Activated T-cell treated with anti-CD3 and anti-CD28 coated beads, Interleukin-2, amount 50 U/mL, for 48 hours (primary cell): ENCODE data around the gene DPP9.
"Not testable (repeated sequence)": the region's sequence is repeated elsewhere in the genome, so short reads cannot be mapped to it uniquely, and the experiment has no call there.

Source experiments
- DNase-seq, 2 experiments: peaks; one replicate each; pipeline ENCODE4 v3.0.0-alpha.2; 2020

DPP9 gene

DNA sequence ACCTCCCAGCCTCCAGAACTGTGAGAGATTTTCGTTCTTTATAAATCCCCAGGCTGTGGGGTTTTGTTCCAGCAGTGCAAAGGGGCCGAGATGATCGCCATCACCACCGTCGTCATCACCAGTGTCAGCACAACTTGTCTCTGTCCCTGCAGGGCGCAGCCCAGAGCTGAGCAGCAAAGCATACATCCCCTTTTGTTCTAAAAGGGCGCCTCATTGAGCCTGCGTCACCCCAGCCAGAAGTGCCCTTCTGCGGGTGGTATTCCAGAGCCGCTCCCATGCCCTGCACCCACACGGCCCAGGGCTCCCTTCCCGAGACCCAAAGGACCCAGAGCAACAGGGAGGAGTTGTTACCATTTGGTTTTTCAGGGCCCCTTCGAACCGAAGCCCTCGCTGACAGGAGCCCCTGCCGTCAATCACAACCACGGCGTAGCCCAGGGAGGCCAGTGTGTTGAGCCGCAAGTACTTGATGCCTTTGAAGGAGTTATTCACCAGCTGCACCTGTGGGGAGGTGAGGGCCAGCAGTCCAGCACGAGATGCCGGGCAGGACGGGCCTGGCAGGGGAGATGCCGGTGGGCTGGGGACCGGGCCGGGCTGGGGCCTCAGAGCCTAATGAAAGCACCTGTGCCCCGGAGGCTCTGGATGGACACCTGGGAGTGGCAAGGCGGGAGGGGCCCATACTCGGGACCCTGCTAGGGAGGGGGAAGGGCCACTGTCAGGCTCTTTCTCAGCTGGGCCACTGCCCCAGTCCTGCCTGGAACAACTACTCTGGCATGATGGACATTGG is 39.1 kb downstream of the DPP9 start:
- no peak for DNase-seq

DNA sequence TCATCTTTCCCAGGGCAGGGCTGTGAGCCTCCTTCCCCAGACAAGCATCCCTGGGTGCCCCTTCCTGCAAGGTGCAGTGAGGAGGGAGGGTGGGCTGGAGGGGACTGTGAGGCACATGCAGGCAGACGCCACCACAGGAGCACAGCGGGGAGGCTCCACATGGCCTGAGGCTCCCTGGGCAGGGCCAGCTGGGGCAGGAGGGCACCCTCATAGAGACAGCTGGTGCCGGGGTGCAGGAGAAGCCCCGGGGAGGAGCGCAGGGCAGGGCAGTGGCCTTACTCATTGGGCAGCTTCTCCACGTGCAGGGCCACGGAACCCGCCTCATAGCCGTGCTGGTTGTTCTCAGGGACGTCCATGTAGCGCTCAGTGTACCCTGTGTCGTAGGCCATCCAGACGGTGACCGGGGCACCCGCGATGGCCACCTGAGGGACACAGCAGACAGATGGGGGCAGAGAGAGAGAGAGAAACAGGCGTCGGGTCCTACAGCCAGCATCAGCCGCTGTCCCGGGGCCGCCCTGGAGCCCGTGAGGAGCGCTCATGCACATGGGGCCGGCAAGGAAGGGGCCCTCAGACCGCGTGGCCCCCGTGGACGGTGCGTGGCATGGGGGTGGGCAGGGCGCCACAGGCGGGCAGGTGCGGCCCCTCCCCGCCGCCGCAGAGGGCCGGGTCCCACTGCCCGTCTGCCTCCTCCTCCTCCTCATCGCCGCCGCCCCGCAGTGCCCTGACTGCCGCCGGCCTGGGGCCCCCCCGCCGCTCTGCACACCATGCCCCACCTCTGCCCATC is 41.0 kb downstream of the DPP9 start:
- DNase-seq = no peak

DNA sequence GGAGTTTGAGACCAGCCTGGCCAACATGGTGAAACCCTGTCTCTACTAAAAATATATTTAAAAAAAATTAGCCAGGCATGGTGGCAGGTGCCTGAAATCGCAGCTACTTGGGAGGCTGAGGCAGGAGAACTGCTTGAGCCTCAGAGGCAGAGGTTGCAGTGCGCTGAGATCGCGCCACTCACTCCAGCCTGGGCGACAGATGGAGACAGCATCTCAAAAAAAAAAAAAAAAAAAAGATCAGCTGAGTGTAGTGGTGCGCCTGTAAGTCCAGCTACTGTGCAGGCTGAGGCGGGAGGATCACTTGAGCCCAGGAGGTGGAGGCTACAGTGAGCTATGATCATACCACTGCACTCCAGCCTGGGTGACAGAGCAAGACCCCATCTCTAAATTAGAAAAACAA is 43.6 kb downstream of the DPP9 start:
- DNase-seq = not testable (repeated sequence)

DNA sequence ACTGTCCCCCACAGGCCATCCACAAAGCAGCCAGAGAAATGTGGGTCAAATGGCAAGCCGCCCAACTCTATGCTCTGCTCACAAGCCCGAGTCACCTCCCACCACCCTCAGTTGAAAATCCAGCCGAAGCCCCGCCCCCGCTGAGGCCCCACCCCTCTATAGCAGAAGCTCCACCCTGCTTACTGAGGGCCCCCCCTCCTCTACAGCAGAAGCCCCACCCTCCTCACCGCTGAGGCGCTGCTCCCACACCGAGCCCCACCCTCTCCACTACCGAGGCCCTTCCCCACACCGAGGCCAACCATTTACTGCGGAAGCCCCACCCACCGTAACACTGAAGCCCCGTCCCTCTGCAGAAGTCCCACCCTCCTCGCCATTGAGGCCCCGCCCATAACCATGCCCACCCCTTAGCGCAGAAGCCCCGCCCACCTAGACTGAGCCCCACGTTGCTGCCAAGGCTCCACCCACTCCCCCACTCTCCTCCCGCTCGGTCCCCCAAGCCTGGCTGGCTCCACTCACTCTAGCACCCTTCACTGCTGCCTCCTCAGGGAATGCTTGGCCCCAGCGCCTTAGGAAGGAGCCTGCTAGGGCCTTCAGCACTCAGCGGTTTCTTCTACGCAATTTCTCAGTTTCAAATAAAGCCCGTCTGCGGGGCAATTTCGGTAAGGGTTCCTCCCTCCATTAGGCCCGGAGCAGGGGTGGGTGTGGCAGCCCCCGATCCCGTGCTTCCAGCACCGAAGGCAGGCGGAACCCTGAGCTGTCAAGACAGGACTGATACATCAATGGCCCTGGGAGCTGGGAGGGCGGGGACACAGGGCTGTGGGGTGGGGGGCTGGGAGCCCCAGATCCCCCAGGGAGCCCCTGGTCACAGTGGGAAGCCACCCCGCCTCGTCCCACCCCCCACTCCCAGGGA is 44.5 kb downstream of the DPP9 start:
- peak; percentile 34 to 46 for DNase-seq

DNA sequence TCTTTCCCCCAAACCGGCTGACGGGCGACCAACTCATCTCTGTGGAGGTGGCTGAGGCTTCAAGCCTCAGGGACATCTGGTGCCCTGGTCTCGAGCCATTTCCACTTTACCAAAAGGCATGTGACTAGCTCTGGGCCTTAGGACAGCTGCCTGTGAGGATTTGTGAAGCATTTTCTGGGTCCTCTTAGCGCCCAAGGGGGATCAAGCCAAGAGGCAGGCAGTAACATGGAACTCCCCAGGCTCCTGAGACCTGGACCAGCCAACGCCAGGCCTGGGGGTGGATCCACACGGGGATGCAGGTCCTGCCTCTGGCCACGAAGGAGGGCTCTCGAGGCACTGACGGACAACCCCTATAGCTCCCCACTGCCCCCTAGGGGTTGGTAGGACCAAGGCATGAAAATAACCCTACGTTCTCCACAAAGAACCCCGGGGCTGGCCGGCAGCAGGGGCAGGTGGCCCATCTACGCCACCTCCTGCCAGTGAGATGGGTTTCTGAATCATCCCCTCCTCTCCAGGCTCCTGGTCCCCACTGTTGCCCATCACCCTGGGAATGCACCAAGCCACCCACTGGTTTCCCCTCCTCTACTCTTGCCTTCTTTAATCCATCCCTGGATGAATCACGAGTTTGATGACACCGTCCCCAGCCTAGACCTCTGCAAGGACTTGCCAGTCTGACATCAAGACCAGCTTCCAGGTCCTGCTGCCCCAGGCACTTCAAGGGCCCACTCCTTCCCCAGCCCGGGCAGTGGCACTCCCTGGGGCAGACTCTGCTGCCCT is 46.5 kb downstream of the DPP9 start:
- DNase-seq = peak; percentile 47 to 50

DNA sequence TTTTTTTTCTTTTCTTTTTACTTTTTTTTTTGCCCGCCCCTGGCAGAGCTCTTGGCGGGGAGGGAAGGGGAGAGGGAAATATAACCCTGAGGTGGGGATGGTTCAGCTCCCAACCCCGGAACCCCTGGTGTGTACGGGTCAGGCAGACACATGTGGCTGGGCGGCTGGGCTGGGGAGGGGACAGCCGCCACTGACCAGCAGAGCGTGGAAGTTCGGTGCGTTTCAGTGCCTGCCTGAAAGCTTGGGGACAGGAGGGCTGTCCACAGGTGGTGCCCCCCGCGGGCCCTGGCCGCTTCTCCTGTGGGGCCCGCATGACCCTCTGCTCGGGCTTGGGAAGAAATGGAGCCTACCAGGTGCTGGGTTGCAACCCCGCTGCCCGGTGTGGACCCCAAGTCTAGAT is 48.3 kb downstream of the DPP9 start:
- no peak for DNase-seq

DNA sequence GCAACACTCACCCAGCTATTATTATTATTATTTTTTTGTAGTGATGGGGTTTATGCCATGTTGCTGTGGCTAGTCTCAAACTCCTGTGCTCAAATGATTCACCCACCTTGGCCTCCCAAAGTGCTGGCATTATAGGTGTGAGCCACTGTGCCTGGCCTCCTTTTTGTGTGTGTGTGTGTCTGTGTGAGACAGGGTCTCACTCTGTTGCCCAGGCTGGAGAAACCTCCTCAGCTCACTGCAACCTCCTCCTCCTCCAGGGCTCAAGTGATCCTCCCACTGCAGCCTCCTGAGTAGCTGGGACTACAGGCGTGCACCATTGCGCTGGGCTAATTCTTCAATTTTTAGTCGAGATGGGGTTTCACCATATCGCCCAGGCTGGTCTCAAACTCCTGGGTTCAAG is 49.9 kb downstream of the DPP9 start:
- no peak for DNase-seq

DNA sequence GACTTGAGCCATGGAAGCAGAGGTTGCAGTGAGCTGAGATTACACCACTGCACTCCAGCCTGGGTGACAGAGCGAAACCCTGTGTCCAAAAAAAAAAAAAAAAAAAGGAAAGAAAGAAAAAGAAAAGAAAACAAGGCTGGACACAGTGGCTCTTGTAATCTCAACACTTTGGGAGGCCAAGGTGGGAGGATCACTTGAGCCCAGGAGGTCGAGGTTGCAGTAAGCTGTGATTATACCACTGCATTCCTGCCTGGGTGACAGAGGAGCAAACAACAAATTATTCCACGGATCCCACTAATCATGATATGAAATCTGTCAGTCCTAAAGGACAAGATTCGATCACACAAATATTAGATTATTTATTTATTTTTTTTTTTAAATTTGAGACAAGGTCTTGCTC is 50.4 kb downstream of the DPP9 start:
- no peak for DNase-seq

DNA sequence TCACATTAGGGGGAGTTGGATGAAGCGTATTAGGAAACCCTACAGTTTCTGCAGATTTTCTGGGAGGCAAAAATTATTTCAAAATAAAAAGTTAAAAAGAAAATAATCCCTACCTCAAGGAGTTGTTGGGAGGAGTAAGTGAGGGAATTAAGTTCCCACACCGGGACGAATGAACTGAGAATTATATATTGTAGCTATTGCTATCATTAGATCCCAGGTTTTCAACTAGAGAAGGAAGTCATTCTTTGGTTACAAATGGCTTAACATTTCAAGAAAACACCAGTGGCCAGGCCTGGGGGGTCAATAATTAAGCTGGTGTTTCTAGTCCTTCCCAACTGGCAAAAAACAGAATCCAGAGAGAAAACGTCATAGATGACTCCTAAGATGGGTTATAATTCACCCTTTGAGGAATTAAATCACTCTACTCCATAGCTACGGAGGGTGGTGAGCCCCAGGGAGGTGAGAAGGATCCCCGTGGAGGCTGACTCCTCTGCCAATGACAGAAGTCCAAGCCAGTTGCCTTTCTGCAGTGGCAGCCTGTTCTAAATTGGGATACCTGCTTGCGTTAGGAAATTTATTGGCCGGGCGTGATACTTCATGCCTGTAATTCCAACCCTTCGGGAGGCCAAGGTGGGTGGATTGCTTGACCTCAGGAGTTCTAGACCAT is 52.3 kb downstream of the DPP9 start:
- DNase-seq = no peak

DNA sequence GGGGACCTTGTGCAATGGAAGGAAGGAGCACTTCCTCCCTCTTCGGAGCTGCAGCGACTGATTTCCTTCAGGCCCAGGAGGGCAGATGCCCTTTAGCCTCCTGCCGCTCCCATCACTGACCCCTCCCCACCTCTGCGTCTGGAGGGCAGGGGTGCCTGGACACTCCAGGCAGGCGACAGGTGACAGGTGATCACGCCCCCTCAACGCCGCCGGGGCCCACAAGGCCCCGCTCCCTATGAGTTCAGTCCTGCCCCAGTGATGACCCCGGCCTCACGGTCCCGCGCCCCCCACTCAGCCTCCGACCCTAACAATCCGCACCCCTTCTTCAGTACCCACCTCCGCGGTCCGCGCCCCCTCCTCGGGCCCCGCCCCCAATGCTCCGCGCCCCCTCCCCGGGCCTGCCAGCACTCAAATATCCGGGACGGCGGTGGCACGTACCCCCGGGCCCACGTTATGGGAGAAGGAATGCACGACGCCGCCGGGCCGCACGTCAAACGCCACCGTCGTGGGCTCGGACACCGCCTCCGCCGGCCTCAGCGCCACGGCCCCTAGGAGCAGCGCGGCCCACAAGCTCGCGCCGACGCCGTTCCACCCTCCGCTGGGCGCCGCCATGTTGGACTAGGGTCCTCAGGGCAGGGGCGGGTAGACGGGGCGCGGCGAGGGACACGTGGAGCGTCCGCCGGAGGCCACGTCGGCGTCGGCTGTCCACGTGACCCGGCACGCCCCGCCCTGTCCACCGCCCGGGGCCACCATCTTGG is 53.7 kb downstream of the DPP9 start, which contains the start of gene MYDGF:
TSS of gene MYDGF (minus strand) at position 620 of the 758 bp plus-strand sequence. CDS start at position 612, 8 bp downstream.
- peak; percentile 93 to 95 for DNase-seq

DNA sequence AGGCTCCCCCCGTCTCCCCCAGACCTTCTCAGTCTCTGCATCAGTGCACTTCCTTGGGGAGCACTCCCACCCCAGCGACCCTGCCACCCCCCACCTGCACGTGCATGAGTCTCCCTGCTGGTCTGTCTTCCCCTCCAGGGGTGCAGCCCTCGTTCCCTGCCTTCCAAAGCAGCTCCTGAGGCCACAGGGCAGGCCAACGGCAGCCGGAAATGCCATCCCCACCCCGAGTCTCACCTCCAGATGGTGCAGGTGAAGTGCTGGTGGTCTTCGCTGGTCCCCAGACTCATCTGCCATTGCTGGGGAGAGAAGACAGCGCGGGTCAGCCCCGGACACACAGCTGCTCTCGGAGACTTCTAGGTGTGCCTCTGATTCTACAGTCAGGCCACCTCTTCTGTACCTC is 59.0 kb downstream of the DPP9 start:
- DNase-seq = no peak

DNA sequence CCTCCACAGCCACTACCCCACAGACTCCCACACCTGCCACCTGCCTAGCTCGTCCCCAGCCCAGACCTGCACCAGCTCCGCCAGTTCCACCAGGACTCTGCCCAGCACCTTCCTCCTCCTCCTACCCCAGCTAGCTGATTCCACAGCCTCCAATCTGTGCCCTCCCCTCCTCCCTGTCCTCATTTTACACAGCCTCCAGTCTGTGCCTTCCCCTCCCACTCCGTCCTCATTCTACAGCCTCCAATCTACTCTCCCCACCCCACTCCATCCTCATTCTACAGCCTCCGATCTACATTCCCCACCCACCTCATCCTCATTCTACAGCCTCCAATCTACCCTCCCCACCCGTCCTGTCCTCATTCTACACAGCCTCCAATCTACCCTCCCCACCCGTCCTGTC is 60.8 kb downstream of the DPP9 start:
- DNase-seq = no peak

DNA sequence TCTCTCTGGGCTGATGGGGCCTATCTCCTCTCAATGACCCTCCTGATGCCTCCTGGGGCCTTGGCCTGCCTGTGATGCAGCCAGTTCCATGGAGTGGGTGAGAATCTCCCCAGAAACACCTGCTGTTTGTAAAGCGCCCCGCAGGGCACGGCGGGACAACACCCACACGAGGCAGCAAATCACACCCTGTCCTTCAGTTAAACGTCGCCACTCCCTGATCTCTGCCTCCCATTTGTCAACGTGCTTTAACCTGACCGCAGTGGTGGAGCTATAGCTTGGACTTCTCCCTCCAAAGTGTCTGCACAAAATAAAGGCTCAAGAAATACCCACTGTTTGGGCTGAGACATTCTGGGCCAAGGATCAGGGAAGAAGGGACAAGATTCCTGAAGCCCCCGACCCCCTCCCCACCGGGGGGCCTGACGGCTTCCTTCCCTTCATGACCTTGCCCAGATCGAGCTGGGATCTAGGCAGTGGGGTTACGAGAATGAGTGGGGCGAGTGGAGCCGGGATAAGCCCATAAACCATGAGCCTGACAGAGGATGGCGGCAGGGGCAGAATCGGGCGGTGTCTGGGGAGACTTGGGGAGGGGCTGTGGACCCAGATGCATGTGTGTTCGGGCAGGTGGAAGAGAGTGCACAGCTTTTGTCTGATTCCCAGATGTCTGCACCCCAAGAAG is 61.5 kb downstream of the DPP9 start:
- DNase-seq = no peak

DNA sequence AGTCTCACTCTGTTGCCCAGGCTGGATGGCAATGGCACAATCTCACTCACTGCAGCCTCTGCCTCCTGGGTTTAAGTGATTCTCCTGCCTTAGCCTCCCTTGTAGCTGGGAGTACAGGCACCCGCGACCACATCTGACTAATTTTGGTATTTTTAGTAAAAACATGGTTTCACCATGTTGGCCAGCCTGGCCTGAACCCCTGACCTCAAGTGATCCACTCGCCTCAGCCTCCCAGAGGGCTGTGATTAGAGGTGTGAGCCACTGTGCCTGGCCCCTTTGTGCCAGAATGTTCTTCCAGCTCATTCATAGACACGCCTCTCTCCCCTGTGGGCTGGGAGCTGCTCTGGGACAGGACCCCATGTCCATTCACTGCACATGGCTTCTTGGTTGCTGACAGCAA is 62.6 kb downstream of the DPP9 start:
- DNase-seq = no peak

DNA sequence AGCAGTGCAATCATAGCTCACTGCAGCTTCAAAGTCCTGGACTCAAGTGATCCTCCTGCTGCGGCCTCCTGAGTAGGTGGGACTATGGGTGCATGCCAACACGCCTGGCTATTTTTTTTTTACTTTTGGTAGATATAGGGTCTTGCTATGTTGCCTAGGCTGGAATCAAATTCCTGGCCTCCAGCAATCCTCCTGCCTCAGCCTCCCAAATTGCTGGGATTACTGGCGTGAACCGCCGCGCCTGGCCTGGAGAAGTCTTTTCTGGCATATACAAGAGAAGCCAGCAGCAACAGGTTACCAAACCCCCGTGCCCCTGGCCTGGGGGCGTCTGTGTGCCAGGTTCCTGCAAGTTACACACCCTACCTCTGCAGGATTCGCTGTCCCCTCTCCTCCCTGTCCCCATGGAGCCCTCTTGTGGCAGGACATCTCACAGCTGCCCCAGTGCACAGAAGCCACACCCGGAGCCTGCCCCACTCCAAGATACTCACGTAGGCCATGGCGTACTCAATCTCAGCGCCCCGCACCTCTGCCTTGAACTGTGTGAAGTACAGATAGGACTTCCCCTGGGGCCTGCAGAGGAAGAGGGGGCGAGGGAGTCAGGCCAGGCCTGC is 63.4 kb downstream of the DPP9 start:
- no peak for DNase-seq

DNA sequence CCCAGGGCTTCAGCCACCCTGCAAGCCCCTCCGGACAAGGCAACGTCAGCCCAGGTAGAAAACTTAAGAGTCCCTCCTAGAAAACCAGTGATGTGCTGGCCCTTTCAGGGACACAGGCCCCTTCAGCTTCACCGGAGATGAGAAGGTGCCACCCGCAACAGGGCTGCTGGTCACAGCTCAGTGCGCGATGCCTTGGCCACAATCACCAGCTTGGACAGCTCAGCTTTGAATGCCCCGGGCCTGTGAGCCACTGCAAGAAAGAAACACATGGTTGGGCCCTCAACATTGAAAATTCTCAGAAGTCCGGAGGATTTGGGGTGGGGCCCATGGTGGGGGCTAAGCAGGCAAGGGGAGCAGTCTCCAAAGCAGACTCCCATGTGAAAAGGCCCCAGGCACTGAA is 65.8 kb downstream of the DPP9 start:
- DNase-seq = no peak

DNA sequence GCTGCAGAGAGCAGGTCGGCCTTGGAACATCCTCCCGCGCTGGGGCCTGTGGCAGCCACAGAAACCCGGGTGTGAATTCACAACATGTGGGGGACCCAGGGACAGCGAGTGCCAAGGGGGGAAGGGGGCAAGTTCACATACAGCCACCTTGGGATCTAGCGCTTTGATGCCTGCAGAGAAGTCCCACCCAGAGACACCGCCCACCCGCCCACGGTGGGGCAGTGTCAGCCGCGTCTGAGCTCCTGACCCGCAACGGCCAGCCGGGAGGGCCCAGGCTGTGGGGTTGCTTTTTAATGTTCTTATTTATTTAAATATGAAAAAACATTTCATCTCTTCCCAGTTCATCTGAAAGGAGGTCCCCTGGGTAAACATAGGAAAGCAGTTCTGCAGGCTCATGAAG is 66.4 kb downstream of the DPP9 start:
- DNase-seq = no peak

DNA sequence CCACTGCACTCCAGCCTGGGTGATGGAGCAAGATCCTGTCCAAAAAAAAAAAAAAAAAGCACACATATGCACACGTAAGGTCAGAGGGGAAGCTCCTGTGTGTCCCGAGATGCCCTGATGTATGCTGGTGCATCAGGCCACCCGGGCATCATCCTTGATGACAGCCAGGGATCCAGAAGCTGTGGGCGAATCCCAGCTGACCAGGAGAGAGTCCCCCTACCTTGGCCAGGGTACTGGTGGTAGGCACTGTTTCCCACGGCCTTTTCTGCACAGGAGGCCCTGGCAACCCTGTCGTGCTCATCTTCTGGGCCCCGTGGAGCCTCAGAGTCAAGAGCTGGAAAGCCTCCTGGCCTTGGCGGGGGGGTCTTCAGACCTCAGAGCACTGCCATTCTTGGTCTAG is 67.5 kb downstream of the DPP9 start:
- DNase-seq = no peak

DNA sequence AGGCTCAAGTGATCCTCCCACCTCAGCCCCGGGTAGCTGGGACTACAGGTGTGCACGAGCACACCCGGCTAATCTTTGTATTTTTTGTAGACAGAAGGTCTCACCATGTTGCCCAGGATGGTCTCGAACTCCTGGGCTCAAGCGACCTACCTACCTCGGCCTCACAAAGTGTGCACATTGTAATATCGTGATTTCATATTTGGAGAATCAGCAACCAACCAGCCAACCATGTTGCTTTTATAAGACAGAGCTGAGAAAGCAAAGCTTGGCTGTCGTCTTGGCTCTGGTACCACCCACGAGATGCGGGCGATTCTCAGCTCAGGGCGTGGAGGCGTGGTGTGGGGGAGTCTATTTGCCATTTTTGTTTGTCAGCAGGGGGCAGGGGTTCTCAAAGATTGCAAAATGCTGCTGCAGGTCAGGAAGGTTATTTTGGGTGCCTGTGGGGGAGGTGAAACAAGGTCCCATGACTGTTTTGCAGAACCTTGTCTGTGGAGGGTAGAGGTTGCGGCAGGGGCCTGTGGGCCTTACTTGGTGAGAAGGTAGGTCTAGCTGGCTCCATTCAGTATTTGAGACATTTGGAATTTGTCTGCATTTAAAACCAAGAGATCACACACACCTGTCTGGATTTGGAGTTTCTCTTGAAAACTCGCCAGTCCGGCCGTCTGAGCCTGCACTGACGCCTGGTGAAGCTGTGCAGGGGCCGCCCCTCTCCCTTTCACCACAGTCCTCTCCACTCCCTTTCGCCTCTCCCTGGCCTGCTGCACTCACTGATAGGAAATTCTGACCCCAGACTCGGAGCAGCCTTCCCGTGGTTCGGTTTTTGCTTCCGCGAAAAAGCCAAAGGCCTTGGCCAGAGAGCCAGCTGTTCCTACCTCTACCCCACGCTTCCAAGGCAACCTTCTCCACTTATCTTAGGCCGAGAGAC is 68.9 kb downstream of the DPP9 start:
- no peak for DNase-seq
